HG03565 (cell line): ENCODE results near the gene C14orf180.
"Not testable (repeated sequence)": the region's sequence is repeated elsewhere in the genome, so short reads cannot be mapped to it uniquely, and the experiment has no call there.

Experiments used
- ATAC-seq: cut with Tn5 transposase; IDR thresholded peaks from one replicate; pipeline ENCODE4 v1.9.1; 2021; ENCODE audit warnings: mild to moderate bottlenecking, moderate library complexity; ENCODE audit not compliant: unreplicated experiment

The C14orf180 gene

GRCh38 chr14:104604458-104605449, 25.2 kb downstream of the C14orf180 start, which contains the start of gene TMEM179:
Gene TMEM179 (minus strand): TSS chr14:104604772. CDS start chr14:104604741, 31 bp downstream.
- ATAC-seq: no peak

GRCh38 chr14:104609666-104610065, 30.1 kb downstream of the C14orf180 start:
- no peak for ATAC-seq

- ATAC-seq: no peak
Measured at GRCh38 chr14:104610749-104611310, 31.3 kb downstream of the C14orf180 start.

- no peak for ATAC-seq
Measured at GRCh38 chr14:104611881-104612280, 32.3 kb downstream of the C14orf180 start.

- no peak for ATAC-seq
Measured at GRCh38 chr14:104614126-104614812, 34.7 kb downstream of the C14orf180 start.

- no peak for ATAC-seq
Measured at GRCh38 chr14:104624939-104625338, 45.4 kb downstream of the C14orf180 start.

GRCh38 chr14:104632781-104633180, 53.2 kb downstream of the C14orf180 start:
- no peak for ATAC-seq

DNA sequence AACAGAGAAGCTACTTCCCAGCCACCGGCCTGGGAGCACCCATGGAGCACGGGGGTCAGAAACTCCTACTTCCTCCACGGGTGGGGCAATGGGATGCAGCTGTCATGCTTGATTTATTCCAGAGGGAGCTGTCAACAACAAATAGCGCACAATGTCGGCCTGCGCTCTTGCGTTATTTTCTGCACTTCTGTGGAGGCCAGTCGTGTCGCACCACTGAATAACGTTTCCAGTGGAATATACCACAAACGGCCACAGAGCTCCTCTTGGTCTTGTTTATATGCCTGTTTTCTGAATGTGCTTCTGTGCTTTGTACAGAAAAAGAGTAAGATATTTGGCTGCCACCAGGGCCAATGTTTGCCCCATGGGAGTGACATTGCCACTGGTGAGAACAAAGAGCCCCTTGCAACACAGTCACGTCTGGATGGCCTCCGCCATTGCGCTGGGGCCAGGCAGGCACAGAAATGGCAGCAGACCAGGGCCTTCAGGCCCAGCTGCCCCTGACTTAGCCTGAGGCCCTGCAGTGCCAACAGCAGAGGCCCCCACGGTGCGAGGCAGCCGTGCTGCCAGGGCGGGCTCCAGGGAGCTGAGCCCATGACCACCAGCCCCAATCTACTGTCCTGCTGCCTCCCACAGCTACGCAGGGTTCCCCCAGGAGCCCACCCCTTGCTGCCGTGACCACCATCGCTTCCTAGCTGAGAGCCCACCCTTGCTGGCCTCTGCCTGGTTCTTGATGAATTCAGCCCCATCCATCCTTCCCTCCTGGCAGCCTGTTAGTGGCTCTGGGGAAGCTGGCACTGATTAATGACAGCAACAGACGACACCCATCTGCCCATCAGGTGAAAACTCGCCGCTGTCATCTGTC, 53.9 kb downstream of the C14orf180 start:
- ATAC-seq: no peak

DNA sequence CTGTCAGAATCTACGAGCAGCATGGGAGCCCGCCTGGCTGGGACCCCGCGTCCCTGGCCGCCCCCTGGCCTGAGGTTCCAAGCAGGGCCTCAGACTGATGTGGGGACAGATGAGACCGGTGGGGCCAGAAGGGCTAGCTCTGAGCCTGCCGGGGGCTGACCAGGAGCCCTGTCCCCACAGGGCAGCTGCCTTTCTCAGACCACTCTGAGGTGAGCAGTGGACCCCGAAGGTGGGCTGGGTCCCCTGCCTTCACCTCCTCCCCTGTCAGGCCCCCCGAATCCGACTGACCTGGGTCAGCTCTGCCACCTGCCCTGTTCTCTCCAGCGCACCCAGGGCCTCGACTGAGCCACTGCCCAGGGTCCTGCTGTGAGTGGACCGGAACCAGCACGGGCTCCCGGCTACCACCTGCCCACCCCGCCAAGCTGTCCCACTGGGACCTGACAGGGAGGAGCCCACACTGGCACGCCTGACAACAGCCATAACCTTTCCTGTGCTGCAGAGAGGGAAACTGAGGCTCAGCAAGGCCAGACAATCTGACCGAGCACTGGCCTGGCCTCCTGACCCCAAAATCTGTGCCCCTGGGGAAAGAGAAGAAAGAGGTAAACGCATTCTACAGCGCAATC, 54.7 kb downstream of the C14orf180 start:
- ATAC-seq: no peak

GRCh38 chr14:104634886-104635570, 55.5 kb downstream of the C14orf180 start:
- no peak for ATAC-seq

GRCh38 chr14:104635717-104636116, 56.2 kb downstream of the C14orf180 start:
- no peak for ATAC-seq

DNA sequence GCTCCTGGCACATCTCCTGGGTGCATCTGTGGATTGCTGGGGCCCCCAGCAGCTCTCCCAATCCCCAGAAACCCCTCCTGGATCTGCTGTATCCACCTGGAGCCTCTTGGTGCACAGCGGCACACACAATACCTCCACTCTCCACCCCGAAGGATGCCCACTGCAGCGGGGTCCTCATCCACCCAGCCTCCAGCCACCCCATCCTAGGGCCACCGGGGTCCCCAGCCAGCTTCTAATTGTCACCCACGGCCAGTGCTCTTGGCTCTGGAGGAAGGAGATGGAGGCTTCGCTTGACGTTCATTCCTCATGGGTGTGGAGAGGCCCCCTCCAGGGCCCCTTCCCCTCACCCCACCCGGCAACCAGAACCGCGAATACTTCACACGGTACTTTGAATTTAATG, 56.6 kb downstream of the C14orf180 start:
- no peak for ATAC-seq

- not testable (repeated sequence) for ATAC-seq
Measured at GRCh38 chr14:104636846-104637545, 57.4 kb downstream of the C14orf180 start.

- no peak for ATAC-seq
Measured at GRCh38 chr14:104637546-104638003, 58.0 kb downstream of the C14orf180 start.

GRCh38 chr14:104638190-104638589, 58.6 kb downstream of the C14orf180 start:
- ATAC-seq: no peak

DNA sequence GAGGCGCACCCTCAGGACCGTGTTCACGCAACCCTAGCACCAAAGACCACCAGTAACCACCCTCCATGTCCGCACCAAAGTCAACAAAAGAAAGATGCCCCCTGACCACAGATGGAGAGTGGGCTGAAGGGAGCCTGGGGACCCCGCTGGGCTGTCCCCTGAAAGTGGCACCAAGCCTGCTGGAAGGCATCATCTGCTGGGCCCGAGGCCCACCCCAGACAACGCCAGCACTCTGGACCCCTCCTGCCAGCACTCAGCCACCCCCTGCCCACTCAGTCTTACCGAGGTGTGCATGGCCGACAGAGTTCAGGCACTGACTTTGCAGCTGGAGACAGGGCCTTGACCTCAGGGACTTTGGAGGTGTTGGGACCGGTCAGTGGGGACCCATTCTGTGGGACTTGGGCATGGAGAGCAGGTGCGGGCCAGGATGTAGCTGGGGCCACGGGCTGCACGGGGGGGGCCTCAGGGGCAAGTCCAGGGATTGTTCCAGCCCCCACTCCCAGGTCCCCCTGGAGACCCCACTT, 59.4 kb downstream of the C14orf180 start:
- no peak for ATAC-seq

DNA sequence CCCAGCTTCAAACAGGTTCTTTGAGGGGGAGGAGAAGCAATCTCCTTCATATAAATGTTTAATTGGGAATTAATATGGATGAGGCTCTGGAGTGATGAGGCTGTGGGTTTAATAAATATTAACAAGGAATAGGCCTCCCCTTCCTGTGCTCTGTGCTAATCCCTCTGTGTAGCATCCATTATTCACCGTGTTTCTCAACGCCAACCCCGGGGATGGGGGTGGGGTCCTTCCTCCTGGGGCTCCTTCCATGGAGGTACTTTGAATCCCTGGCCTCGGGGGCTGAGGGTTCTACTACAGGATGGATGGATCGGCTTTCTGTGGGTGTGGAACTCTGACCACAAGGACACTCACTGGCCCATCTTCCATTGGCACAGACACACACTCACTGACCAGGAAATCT, 59.9 kb downstream of the C14orf180 start:
- no peak for ATAC-seq
